ENCODE results near the gene PSMD2. TPM values are rescaled to one million over a fixed set of nuclear protein-coding genes. Genes with fewer than 3 reads are reported as not detected.

Gene PSMD2
- total and polyA plus RNA-seq, 2 of the 8 experiments (the other 6 are each of a cell fraction or from before 2014, with no cell fraction given): 350 to 363 TPM

- H3K4me3 ChIP-seq (ENCODE audit: extremely low read depth in 1 of 4, insufficient read depth in 2 of 4, low read depth in 3 of 4, low read length in 4 of 4): peak overlapping the region; percentile 36 to 84 (median 58)
- H4K91ac ChIP-seq (replicated peaks; ENCODE audit: insufficient read length, low read length): no peak overlapping the region
- H2BK5ac ChIP-seq (ENCODE audit: low read depth, low read length): no peak overlapping the region
- H2BK20ac ChIP-seq (ENCODE audit: low read length): no peak overlapping the region
- H3K79me2 ChIP-seq (ENCODE audit: control insufficient read depth in 1 of 2, insufficient read depth in 2 of 2, low read length in 2 of 2): no peaks in the 10 kb centered on the region
- H3K23me2 ChIP-seq (ENCODE audit: low read depth, low read length): peaks cover 22% of the 10 kb centered on the region
- no peak overlapping the region for H2BK15ac ChIP-seq (ENCODE audit: low read length)
- no peak overlapping the region for H4K5ac ChIP-seq (ENCODE audit: insufficient read length, low read depth, low read length)
- peak overlapping the region in 2 of 4 experiments; percentile 37 to 62; a peak in 4 of 7 replicates for H3K9ac ChIP-seq (replicated peaks in 1 of 4; ENCODE audit: extremely low read depth in 1 of 4, low read depth in 3 of 4, low read length in 3 of 4)
- no peak overlapping the region for H3K56ac ChIP-seq (replicated peaks; ENCODE audit: insufficient read length, low read depth, low read length)
- H3K4me2 ChIP-seq (ENCODE audit: insufficient read depth in 1 of 2, low read depth in 2 of 2, low read length in 2 of 2): peak overlapping the region; percentile 89 to 97
- H3K9me3 ChIP-seq (ENCODE audit: insufficient read depth in 2 of 2, low read depth in 1 of 2, low read length in 1 of 2): no peaks in the 10 kb centered on the region
- H3K36me3 ChIP-seq (ENCODE audit: control insufficient read depth in 2 of 4, insufficient read depth in 4 of 4, low read length in 3 of 4): no peaks in the 10 kb centered on the region
- peaks cover 13 to 19% of the 10 kb centered on the region in 2 experiments for H4K20me1 ChIP-seq (replicated peaks in 1 of 2; ENCODE audit: control insufficient read depth in 1 of 2, insufficient read depth in 2 of 2, low read length in 2 of 2)
- peaks cover 7 to 50% (median 38%) of the 10 kb centered on the region in 4 experiments for H3K27me3 ChIP-seq (replicated peaks in 1 of 4; ENCODE audit: control insufficient read depth in 3 of 4, extremely low read depth in 1 of 4, insufficient read depth in 3 of 4, low read length in 3 of 4)
- H3K23ac ChIP-seq (ENCODE audit: insufficient read length): no peak overlapping the region
- H2AFZ ChIP-seq (ENCODE audit: low read length): no peak overlapping the region; the same call in 1 of the 2 replicates
- no peak for FAIRE-seq
- H3K14ac ChIP-seq (ENCODE audit: insufficient read length): no peak overlapping the region
- CTCF ChIA-PET (ENCODE audit: partially characterized antibody): interaction anchor here (0.7 to 14.0 kb wide), 8 partner anchors 11 to 356 kb away, joined by 3 to 136 read pairs (median 4); partner anchors contain the start of genes EEF1AKMT4 and VWA5B2
- 1% methylated on average over 37 of the region's 49 CpGs; no CpG with 5 or more reads in 1 of the 2 experiments for WGBS, 2 experiments (ENCODE audit: extremely low coverage in 1 of 2, insufficient coverage in 1 of 2, insufficient read length in 1 of 2, insufficient replicate concordance in 2 of 2, low coverage in 1 of 2, low lambda C conversion rate in 2 of 2, missing lambda C conversion rate in 1 of 2)
- no peak for TF ChIP-seq RFX5 (IDR thresholded peaks at IDR 0.05; ENCODE audit: borderline replicate concordance, low read depth, low read length)
- TF ChIP-seq ASH2L (IDR thresholded peaks at IDR 0.05; ENCODE audit: low read length): peak; percentile 37
- TF ChIP-seq EZH2 (IDR thresholded peaks at IDR 0.05; ENCODE audit: low read depth, low read length, severe bottlenecking): peak; percentile 67
- no peak for TF ChIP-seq SP4 (IDR thresholded peaks at IDR 0.05; ENCODE audit: low read length)
- peak; percentile 47 for TF ChIP-seq KDM4A (IDR thresholded peaks at IDR 0.05; ENCODE audit: low read depth, low read length, severe bottlenecking)
- TF ChIP-seq BACH1 (IDR thresholded peaks at IDR 0.05; ENCODE audit: low read length): no peak
- 0 out of 2 replicates have a peak, but pooled peaks have one; percentile 31 for TF ChIP-seq PHF8 (conservative IDR thresholded peaks at IDR 0.05; ENCODE audit: low read depth, low read length)
- TF ChIP-seq JUN (IDR thresholded peaks at IDR 0.05; ENCODE audit: low read depth, low read length): no peak
- peak; percentile 41 for TF ChIP-seq SUZ12 (IDR thresholded peaks at IDR 0.05; ENCODE audit: low read length)
- TF ChIP-seq RNF2 (IDR thresholded peaks at IDR 0.05; ENCODE audit: borderline replicate concordance, low read depth, low read length, missing control alignments, poor library complexity, severe bottlenecking): peak; percentile 39
- POLR2A ChIA-PET (ENCODE audit: partially characterized antibody): interaction anchor here (0.6 to 3.1 kb wide), 13 partner anchors 11 to 126 kb away, joined by 3 to 9 read pairs (median 6); partner anchors contain the start of genes ABCF3, ALG3, ECE2 and EEF1AKMT4
- peaks cover 0 to 17% (median 8%) of the 10 kb centered on the region in 4 experiments; a peak in 4 of 7 replicates for H3K4me1 ChIP-seq (replicated peaks in 1 of 4; ENCODE audit: control insufficient read depth in 3 of 4, insufficient read depth in 4 of 4, low read length in 3 of 4)
- H3K4ac ChIP-seq (replicated peaks; ENCODE audit: insufficient read length, low read depth, low read length): no peak overlapping the region
- H3K27ac ChIP-seq (ENCODE audit: low read depth, low read length): no peak overlapping the region
- H2AK5ac ChIP-seq (ENCODE audit: low read depth, low read length): no peak overlapping the region
- peak in 1 of 2 experiments; percentile 79 for DNase-seq (ENCODE audit: low read depth in 1 of 2, low spot score in 2 of 2)
- peak overlapping the region; percentile 38; the same call in 1 of the 2 replicates for H4K8ac ChIP-seq (ENCODE audit: extremely low read depth, insufficient read depth, low read length)
- H2BK12ac ChIP-seq (ENCODE audit: low read depth, low read length): no peak overlapping the region
- H3K79me1 ChIP-seq (ENCODE audit: low read depth, low read length): no peaks in the 10 kb centered on the region
- no peak overlapping the region for H2BK120ac ChIP-seq (replicated peaks; ENCODE audit: low read depth, low read length)
- no peak overlapping the region; the same call in 1 of the 2 replicates for H3K18ac ChIP-seq (ENCODE audit: extremely low read depth, low read length)
These were observed 38.2 kb upstream of the PSMD2 start for GRCh38 chr3:184260724-184261269.

Measured in H1 (cell line).